NK-92 (cell line): ENCODE data around the gene NEO1.
"Not testable (repeated sequence)": the region's sequence is repeated elsewhere in the genome, so short reads cannot be mapped to it uniquely, and the experiment has no call there.

Source experiments
- DNase-seq: peaks from one replicate; lab custom pipeline; 2025; ENCODE audit not compliant: unreplicated experiment; lab: John Stamatoyannopoulos, UW

Gene NEO1

GRCh38 chr15:73300286-73300685, 248.0 kb downstream of the NEO1 start:
- not testable (repeated sequence) for DNase-seq

- DNase-seq, result no peak
Observed at GRCh38 chr15:73303636-73304035, 251.4 kb downstream of the NEO1 start.

- DNase-seq, result no peak
Observed at GRCh38 chr15:73305331-73306211, 253.3 kb downstream of the NEO1 start.

GRCh38 chr15:73308305-73308704, 256.0 kb downstream of the NEO1 start:
- no peak for DNase-seq

- DNase-seq, result no peak
Observed at GRCh38 chr15:73313861-73314260, 261.6 kb downstream of the NEO1 start.

DNA sequence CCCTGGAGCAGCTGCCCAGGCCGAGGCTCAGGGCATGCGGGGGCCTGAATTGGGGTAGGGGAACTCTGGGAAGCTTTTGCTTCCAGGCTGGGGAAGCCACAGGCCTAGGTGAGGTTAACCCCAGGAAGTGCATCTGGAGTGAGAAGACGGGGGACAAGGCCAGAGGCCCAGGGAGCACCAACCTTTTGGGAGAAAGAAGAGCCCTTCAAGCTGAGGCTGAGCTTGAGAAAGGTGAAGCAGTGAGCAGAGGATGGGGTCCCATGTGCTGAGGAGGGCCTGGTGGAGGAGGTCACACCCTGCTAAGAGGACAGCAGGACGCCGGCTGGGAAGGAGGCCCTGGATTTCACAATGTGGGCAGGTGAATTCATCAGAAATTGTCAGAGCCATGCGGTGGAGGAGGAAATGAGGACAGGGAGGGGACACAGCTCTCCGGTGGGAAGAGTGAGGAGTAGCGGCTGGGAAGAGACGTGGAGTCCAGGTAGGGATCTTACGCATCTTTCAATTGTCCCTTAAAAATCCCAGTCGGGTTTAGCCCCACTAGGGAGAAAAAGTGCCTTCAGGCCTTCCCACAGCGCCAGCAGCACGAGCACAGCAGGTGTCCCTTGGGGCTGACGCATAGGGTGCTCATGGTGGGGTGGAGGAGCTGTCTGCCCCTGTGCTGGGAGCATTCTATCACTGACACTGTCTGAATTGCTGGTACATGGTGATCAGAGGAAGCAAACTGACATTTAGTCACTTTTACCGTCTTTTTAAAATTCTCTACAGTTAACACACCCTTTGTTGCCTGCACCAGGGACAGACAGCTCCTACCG, 265.6 kb downstream of the NEO1 start:
- no peak for DNase-seq

- DNase-seq, result no peak
Observed at GRCh38 chr15:73318463-73319351, 266.4 kb downstream of the NEO1 start.

GRCh38 chr15:73319460-73320245, 267.4 kb downstream of the NEO1 start:
- DNase-seq, result no peak

DNA sequence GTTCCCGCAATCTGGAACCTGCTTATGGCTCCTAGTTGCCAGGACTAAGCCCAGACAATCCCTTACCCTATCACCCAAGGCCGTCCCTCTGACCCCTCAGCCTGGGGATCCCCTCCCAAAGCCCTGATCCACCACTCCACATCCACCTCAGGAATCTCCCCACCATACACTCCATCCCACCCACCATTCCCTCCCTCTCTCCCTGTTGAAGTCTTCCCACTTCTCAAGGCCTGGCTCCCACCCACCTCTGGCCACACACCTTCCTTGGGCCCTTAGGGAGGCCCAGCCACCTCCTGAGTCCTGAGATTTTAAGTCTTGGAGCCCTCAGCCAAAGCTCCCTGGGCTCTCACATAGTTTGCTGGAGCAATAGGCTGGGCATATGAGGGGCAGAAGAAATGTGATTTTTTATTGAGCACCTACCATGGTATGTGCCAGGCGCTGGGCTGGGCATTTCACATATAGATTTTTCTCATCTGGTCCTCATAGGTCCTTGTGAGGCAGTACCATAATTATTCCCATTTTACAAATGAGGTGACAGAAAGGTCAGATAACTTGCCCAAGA, 268.4 kb downstream of the NEO1 start:
- no peak for DNase-seq

- no peak for DNase-seq
Observed at GRCh38 chr15:73321496-73322450, 269.5 kb downstream of the NEO1 start.

- DNase-seq, result no peak
Observed at GRCh38 chr15:73322665-73323373, 270.6 kb downstream of the NEO1 start.

DNA sequence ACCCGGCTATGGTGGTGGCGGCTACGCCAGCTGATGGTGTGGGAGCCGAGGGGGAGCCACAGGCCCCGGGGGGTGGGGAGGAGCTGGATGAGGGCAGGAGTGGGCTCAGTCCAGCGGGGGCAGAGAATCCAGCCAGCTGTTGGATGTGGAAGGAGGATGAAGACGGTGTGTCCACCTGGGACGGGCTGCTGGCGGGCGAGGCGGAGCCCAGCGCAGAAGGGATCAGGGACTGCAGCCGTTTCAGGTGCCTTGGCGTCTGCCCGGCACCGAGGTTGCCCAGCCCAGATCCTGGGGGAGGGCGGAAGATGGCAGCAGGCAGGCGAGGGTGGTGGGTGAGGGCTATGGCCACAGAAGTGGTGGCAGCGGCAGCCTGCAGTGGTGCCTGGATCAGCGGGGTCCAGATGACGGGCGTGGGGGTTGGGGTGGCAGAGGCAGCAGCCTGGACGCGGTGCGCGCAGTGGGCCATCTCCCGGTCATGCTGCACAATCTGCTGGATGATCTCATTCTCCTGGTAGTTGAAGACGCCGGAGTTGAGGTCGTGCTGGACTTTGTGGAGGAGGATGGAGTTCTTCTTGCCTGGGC, 271.2 kb downstream of the NEO1 start:
- DNase-seq, result no peak

- DNase-seq, result no peak
Observed at GRCh38 chr15:73323956-73324355, 271.7 kb downstream of the NEO1 start.

- no peak for DNase-seq
Observed at GRCh38 chr15:73324496-73325170, 272.4 kb downstream of the NEO1 start.

DNA sequence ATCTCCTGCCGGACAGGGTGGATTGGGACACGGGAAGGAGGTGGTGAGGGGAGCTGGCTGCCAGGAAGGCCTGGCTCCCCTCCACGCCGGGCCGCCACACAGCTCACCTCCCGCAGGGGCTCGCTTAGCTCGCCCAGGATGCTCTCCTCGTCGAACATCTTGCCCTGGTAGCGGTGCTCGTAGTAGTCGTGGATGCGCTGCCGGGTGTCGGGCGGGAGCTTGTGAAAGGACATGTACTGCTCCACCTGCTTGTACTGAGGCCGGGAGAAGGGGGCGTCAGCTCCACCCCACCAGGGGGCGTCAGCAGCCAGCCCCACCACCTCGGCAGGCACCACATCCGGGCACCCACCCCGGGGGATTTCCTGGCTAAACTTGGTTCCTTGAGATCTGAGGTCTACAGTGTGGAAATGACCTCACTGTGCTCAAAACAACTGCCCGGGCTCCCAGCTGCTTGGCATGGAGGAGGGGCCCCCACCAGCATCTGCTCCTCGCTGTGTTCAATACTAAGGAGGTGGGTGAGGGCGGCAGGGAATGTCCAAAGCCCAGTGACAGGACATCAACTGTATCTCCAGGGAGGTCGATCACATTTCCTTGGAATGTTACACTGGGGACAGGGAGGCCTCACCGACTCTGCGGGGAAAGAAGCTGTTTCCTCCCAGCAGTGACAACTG, 273.1 kb downstream of the NEO1 start:
- no peak for DNase-seq

GRCh38 chr15:73326157-73326556, 273.9 kb downstream of the NEO1 start:
- DNase-seq, result no peak
